SK-N-SH (cell line): ENCODE data around the gene EXOC2. TPM values are rescaled to one million over a fixed set of nuclear protein-coding genes. Genes with fewer than 3 reads are reported as not detected.

Experiments used
- CTCF ChIA-PET: fragments of 300-600, 350-600 bp; formaldehyde crosslinking; extraction: SDS; loops from one replicate; lab custom pipeline; 2021; lab: Yijun Ruan, JAX
- POLR2A ChIA-PET: fragments of 350-600 bp; sonication (Branson Sonifier 250); formaldehyde crosslinking; extraction: SDS; loops from one replicate; lab custom pipeline; 2020; ENCODE audit warnings: antibody characterized with exemption, inconsistent platforms; lab: Yijun Ruan, JAX
- DNase-seq: peaks from one replicate; pipeline ENCODE4 v3.0.0; 2012
- H2AFZ ChIP-seq: fragments of 200-600 bp; sonication (generic); 2 replicates; pipeline ENCODE4 v1.8.1; 2016; ENCODE audit warnings: antibody characterized with exemption, mild to moderate bottlenecking, low read depth
- H3F3A ChIP-seq: fragments of 200-600 bp; sonication (generic); replicated peaks from 2 replicates; pipeline ENCODE3; 2016; ENCODE audit warnings: antibody characterized with exemption, mild to moderate bottlenecking; ENCODE audit not compliant: insufficient read depth
- H3K27ac ChIP-seq, 2 experiments: fragments of 200-500 bp in 1 of 2; fragments of 200-600 bp in 1 of 2; sonication (Bioruptor generic) in 1 of 2; sonication (generic), shearing (Covaris generic) in 1 of 2; 2 replicates each; pipeline versions ENCODE4 v1.5.1 to v1.6.1; 2014 to 2016; ENCODE audit warnings: low read depth in 2 of 2, inconsistent platforms in 1 of 2, low read length in 1 of 2, mild to moderate bottlenecking in 1 of 2, mixed read lengths in 1 of 2
- H3K27me3 ChIP-seq: fragments of 200-600 bp; sonication (generic), shearing (Covaris generic); 2 replicates; pipeline ENCODE4 v1.6.1; 2016; ENCODE audit warnings: mixed run types; ENCODE audit not compliant: insufficient read depth
- H3K36me3 ChIP-seq, 2 experiments: fragments of 200-500 bp in 1 of 2; fragments of 200-600 bp in 1 of 2; sonication (Bioruptor generic) in 1 of 2; sonication (generic) in 1 of 2; replicated peaks in 1 of 2; 2 replicates each; pipeline versions ENCODE3 to v1.5.1; 2014 to 2016; ENCODE audit warnings: low read length in 1 of 2, mild to moderate bottlenecking in 1 of 2; ENCODE audit not compliant: insufficient read depth in 2 of 2, control insufficient read depth in 1 of 2
- H3K4me1 ChIP-seq, 2 experiments: fragments of 200-500 bp in 1 of 2; fragments of 200-600 bp in 1 of 2; sonication (Bioruptor generic) in 1 of 2; sonication (generic), shearing (Covaris generic) in 1 of 2; 2 replicates each; pipeline versions ENCODE4 v1.5.1 to v1.6.1; 2014 to 2016; ENCODE audit warnings: low read depth in 1 of 2, low read length in 1 of 2, mixed run types in 1 of 2; ENCODE audit not compliant: insufficient read depth in 2 of 2, control insufficient read depth in 1 of 2
- H3K4me2 ChIP-seq: fragments of 200-600 bp; sonication (generic), shearing (Covaris generic); 2 replicates; pipeline ENCODE4 v1.6.1; 2017; ENCODE audit warnings: mixed run types
- H3K4me3 ChIP-seq, 2 experiments: fragments of 200-500 bp in 1 of 2; fragments of 200-600 bp in 1 of 2; sonication (Bioruptor generic) in 1 of 2; sonication (generic), shearing (Covaris generic) in 1 of 2; 2 replicates each; pipeline versions ENCODE4 v1.5.1 to v1.8.1; 2014 to 2016; ENCODE audit warnings: low read depth in 2 of 2, inconsistent platforms in 1 of 2, low read length in 1 of 2, mild to moderate bottlenecking in 1 of 2, mixed read lengths in 1 of 2, moderate library complexity in 1 of 2
- H3K79me2 ChIP-seq: fragments of 200-600 bp; sonication (generic); 2 replicates; pipeline ENCODE4 v1.8.1; 2017; ENCODE audit warnings: mild to moderate bottlenecking; ENCODE audit not compliant: insufficient read depth
- H3K9ac ChIP-seq: fragments of 200-600 bp; sonication (generic); 2 replicates; pipeline ENCODE4 v1.6.1; 2017; ENCODE audit warnings: mixed run types
- H3K9me2 ChIP-seq: fragments of 200-600 bp; sonication (generic); 2 replicates; pipeline ENCODE4 v1.6.1; 2017; ENCODE audit warnings: mixed run types
- H3K9me3 ChIP-seq: fragments of 200-600 bp; sonication (generic); 2 replicates; pipeline ENCODE4 v1.6.1; 2017; ENCODE audit warnings: mixed run types, mild to moderate bottlenecking, moderate library complexity
- H4K20me1 ChIP-seq: fragments of 200-600 bp; sonication (generic); 2 replicates; pipeline ENCODE4 v1.6.1; 2017; ENCODE audit warnings: mild to moderate bottlenecking, mixed run types; ENCODE audit not compliant: insufficient read depth
- ELF1 ChIP-seq: IDR thresholded peaks from 2 replicates; pipeline ENCODE4 v1.4.0; 2012
- FOSL2 ChIP-seq: IDR thresholded peaks from 2 replicates; pipeline ENCODE4 v1.4.0; 2012; ENCODE audit warnings: low read depth, mild to moderate bottlenecking, moderate library complexity, borderline replicate concordance
- GABPA ChIP-seq: IDR thresholded peaks from 2 replicates; pipeline ENCODE4 v1.4.0; 2012; ENCODE audit warnings: low read depth, mild to moderate bottlenecking
- GATA2 ChIP-seq: sonication (generic); formaldehyde crosslinking; IDR thresholded peaks from 2 replicates; pipeline ENCODE4 v1.5.0; 2020; ENCODE audit warnings: mild to moderate bottlenecking, missing genetic modification reagents
- MEF2A ChIP-seq: IDR thresholded peaks from 2 replicates; pipeline ENCODE4 v1.4.0; 2012; ENCODE audit warnings: low read depth, borderline replicate concordance
- MXI1 ChIP-seq: IDR thresholded peaks from 2 replicates; pipeline ENCODE4 v1.6.1; 2012; ENCODE audit warnings: mild to moderate bottlenecking, low read depth, low read length, improper control_type of control experiment
- RCOR1 ChIP-seq: fragments of 150-350 bp; IDR thresholded peaks from 2 replicates; pipeline ENCODE4 v1.6.1; 2017; ENCODE audit warnings: antibody characterized with exemption, low read length
- RFX5 ChIP-seq: IDR thresholded peaks from 2 replicates; pipeline ENCODE4 v1.6.1; 2012; ENCODE audit warnings: mild to moderate bottlenecking, improper control_type of control experiment, low read length
- TAF1 ChIP-seq: IDR thresholded peaks from 2 replicates; pipeline ENCODE4 v1.6.1; 2012; ENCODE audit warnings: low read depth, mild to moderate bottlenecking, low read length, moderate library complexity, borderline replicate concordance
- TCF12 ChIP-seq: IDR thresholded peaks from 2 replicates; pipeline ENCODE4 v1.4.0; 2012
- TEAD4 ChIP-seq: IDR thresholded peaks from 2 replicates; pipeline ENCODE4 v1.4.0; 2012; ENCODE audit warnings: mild to moderate bottlenecking, borderline replicate concordance; ENCODE audit not compliant: insufficient read depth
- USF2 ChIP-seq: fragments of 150-350 bp; IDR thresholded peaks from 2 replicates; pipeline ENCODE4 v1.6.1; 2017; ENCODE audit warnings: antibody characterized with exemption, low read length, low read depth, borderline replicate concordance
- WGBS: methylation state at CpG from one replicate; pipeline ENCODE4 v1.1.6; 2017; ENCODE audit warnings: low lambda C conversion rate; 5-methylcytosine and 5-hydroxymethylcytosine counted together
- polyA plus RNA-seq, 3 experiments: library from polyadenylated mRNA; depleted of rRNA; stranded (reverse); fragments of >200 nt; gene quantifications; 2 replicates each; pipeline ENCODE4 v1.2.3, GENCODE V29; 2012
- TF ChIP-seq, protein P1 (sequence below): IDR thresholded peaks from 2 replicates; pipeline ENCODE4; 2012

Gene EXOC2
- polyA plus RNA-seq, 1 of the 3 experiments (the other 2 are of a cell fraction) = 10.6 TPM

DNA sequence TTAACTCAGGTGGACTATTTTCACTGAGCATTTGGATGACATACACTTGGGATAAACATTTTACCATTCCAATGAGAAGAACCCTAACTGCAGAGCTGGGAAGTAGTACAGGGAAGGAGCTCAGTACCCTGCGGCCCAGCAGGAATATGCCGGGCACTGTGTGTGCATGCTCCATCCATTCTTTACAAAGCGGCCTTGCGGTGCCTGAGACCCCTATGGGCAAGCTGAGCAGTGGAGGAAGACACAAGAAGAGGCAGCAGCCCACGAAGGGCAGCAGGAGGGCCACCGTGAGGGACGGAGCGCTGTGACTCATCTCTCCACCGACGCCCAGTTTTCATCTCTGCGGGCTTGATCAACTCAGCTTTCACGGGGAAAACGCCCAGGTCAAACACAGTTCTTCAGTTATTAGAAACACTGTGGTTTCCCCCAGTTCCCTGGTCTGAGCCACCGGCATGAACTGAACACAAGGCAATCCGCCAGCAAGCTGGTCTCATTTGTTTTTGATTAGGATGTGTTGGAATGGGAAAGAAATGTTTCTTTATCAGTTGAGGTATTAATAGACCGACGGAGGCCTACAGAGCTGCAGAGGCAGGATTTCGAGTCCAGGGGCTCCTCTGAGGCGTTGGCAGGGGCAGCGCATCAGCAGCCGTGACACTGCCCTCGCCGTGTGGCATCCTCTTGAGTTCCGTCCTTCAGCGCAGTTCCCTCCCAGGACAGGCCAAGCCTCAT, 256.5 kb downstream of the EXOC2 start:
- Histone ChIP-seq H3K79me2 (no peaks in the 10 kb centered on the region), H3K4me1 (no peaks in the 10 kb centered on the region), H3K27me3 (peaks cover 72% of the 10 kb centered on the region), H3K27ac (no peak overlapping the region), H3K36me3 (no peaks in the 10 kb centered on the region), H3K9ac (no peak overlapping the region), H3K4me3 (no peak overlapping the region), H2AFZ (no peak overlapping the region), H4K20me1 (no peaks in the 10 kb centered on the region), H3K9me3 (no peaks in the 10 kb centered on the region), H3K9me2 (no peaks in the 10 kb centered on the region), H3K4me2 (0 out of 2 replicates have a peak overlapping the region, but pooled peaks have one; percentile 20), H3F3A (no peaks in the 10 kb centered on the region)
- 37% methylated on average over 20 of the region's 25 CpGs for WGBS
- CTCF ChIA-PET = interaction anchor here (0.7 kb wide), 2 partner anchors 15 to 124 kb away, joined by 3 read pairs; no protein-coding TSS in a partner anchor
- POLR2A ChIA-PET = no interaction called here
- peak; percentile 7 for DNase-seq
- TF ChIP-seq ELF1 = no peak
- no peak for TF ChIP-seq USF2
- no peak for TF ChIP-seq GABPA
- no peak for TF ChIP-seq TEAD4
- no peak for TF ChIP-seq FOSL2

DNA sequence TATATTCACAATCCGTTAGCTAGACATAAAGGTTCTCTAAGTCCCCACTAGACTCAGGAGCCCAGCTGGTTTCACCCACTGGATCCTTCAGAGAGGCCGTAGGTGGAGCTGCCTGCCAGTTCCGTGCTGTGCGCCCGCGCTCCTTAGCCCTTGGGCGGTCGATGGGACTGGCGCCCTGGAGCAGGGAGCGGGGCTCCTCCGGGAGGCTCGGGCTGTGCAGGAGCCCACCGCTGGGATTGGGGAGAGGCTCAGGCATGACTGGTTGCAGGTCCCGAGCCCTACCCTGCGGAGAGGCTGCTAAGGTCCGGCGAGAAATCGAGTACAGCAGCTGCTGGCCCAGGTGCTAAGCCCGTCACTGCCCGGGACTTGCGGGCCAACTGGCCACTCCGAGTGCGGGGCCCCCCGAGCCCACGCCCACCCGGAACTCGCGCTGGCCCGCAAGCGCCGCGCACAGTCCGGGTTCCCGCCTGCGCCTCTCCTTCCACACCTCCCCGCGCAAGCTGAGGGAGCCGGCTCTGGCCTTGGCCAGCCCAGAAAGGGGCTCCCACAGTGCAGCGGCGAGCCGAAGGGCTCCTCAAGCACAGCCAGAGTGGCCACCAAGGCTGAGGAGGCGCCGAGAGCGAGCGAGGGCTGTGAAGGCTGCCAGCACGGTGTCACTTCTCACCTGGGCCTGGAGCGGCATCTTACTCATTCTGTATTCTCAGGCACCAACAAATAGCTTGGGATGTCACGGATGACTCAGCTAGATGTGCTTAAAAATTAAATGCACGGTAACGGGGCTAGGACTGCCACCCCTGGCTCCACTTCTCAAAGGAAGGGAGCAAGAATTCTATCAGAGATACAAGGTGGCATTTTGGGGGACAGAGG, 257.3 kb downstream of the EXOC2 start:
- H3K4me1 ChIP-seq = no peaks in the 10 kb centered on the region
- H3K9me2 ChIP-seq = no peaks in the 10 kb centered on the region
- ChIA-PET POLR2A (no interaction called here), CTCF (interaction anchor here (0.7 kb wide), 2 partner anchors 14 to 123 kb away, joined by 3 read pairs; no protein-coding TSS in a partner anchor)
- peaks cover 72% of the 10 kb centered on the region for H3K27me3 ChIP-seq
- TF ChIP-seq MXI1 = no peak
- TF ChIP-seq MEF2A = no peak
- TF ChIP-seq TCF12 = no peak
- TF ChIP-seq, protein P1, sequence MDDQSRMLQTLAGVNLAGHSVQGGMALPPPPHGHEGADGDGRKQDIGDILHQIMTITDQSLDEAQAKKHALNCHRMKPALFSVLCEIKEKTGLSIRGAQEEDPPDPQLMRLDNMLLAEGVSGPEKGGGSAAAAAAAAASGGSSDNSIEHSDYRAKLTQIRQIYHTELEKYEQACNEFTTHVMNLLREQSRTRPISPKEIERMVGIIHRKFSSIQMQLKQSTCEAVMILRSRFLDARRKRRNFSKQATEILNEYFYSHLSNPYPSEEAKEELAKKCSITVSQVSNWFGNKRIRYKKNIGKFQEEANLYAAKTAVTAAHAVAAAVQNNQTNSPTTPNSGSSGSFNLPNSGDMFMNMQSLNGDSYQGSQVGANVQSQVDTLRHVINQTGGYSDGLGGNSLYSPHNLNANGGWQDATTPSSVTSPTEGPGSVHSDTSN = no peak
- TF ChIP-seq GATA2 (CRISPR knock-in tag) = no peak
- TF ChIP-seq RCOR1 = no peak
- TF ChIP-seq TAF1 = no peak
- TF ChIP-seq RFX5 = no peak
- no peak overlapping the region for H3K4me2 ChIP-seq
- H3K36me3 ChIP-seq = no peaks in the 10 kb centered on the region
- 44% methylated on average over 14 of the region's 50 CpGs for WGBS
- no peak overlapping the region for H3K4me3 ChIP-seq
- no peaks in the 10 kb centered on the region for H3F3A ChIP-seq
- H3K9me3 ChIP-seq = no peaks in the 10 kb centered on the region
- peak; percentile 2 for DNase-seq
- no peak overlapping the region for H3K9ac ChIP-seq
- H2AFZ ChIP-seq = no peak overlapping the region
- no peak overlapping the region for H3K27ac ChIP-seq
- H3K79me2 ChIP-seq = no peaks in the 10 kb centered on the region
- H4K20me1 ChIP-seq = no peaks in the 10 kb centered on the region

Other genes starting within 250 kb of the EXOC2 start
- gene HUS1B, start 36.0 kb downstream of the EXOC2 start, polyA plus RNA-seq (2012; rRNA removed) = 0.19 and 0.30 TPM in 2 replicates